HEK293 (cell line): ENCODE data around the gene TGM6.
A peak's percentile ranks its signal among the peaks of the same experiment; 100 is the strongest.

ENCODE experiments used
- CTCF ChIA-PET: fragments of 350-600 bp; formaldehyde crosslinking; extraction: SDS; loops from one replicate; lab custom pipeline; 2021; ENCODE audit warnings: antibody characterized with exemption; lab: Yijun Ruan, JAX
- POLR2A ChIA-PET: fragments of 300-600 bp; formaldehyde crosslinking; extraction: SDS; loops from one replicate; lab custom pipeline; 2020; ENCODE audit warnings: antibody characterized with exemption, inconsistent platforms; lab: Yijun Ruan, JAX
- H3K27ac ChIP-seq: fragments of 200-500 bp; sonication (Bioruptor generic); 2 replicates; pipeline ENCODE4 v1.5.1; 2014; ENCODE audit warnings: low read depth, low read length, control low read depth, inconsistent platforms; ENCODE audit errors: extremely low read depth
- H3K36me3 ChIP-seq, 2 experiments: fragments of 200-500 bp in 1 of 2; sonication (Bioruptor generic) in 1 of 2; 1 replicate in 1 of 2; 2 replicates in 1 of 2; pipeline ENCODE4 v1.5.1; 2014 to 2017; ENCODE audit warnings: inconsistent platforms in 2 of 2, low read length in 2 of 2; ENCODE audit not compliant: control insufficient read depth in 2 of 2, insufficient read depth in 1 of 2
- H3K4me1 ChIP-seq: fragments of 200-500 bp; sonication (Bioruptor generic); 2 replicates; pipeline ENCODE4 v1.5.1; 2014; ENCODE audit warnings: mild to moderate bottlenecking, low read length, inconsistent platforms; ENCODE audit not compliant: control insufficient read depth, insufficient read depth
- H3K4me3 ChIP-seq: 2 replicates; pipeline ENCODE4 v1.5.1; 2011; ENCODE audit warnings: low read depth, mild to moderate bottlenecking, control low read depth, low read length, moderate library complexity
- H3K9me3 ChIP-seq: fragments of 200-500 bp; sonication (Bioruptor generic); 2 replicates; pipeline ENCODE4 v1.5.1; 2014; ENCODE audit warnings: low read depth, low read length, inconsistent platforms; ENCODE audit not compliant: control insufficient read depth, insufficient read depth
- EGR2 ChIP-seq: fragments of 450-650 bp; formaldehyde crosslinking; IDR thresholded peaks from 2 replicates; pipeline ENCODE4 v1.5.1; 2016; ENCODE audit warnings: low read depth, missing biosample characterization, missing genetic modification characterization
- HOXC10 ChIP-seq: sonication (generic); formaldehyde crosslinking; IDR thresholded peaks from 2 replicates; pipeline ENCODE4 v1.8.1; 2023; ENCODE audit warnings: mild to moderate bottlenecking, missing genetic modification reagents
- ZBTB8A ChIP-seq: fragments of 450-650 bp; formaldehyde crosslinking; IDR thresholded peaks from 2 replicates; pipeline ENCODE4 v1.5.1; 2016; ENCODE audit warnings: missing biosample characterization, missing genetic modification characterization
- ZFHX2 ChIP-seq: fragments of 450-650 bp; formaldehyde crosslinking; conservative IDR thresholded peaks from 2 replicates; pipeline ENCODE4 v1.5.1; 2016; ENCODE audit warnings: missing biosample characterization, missing genetic modification characterization
- ZFP3 ChIP-seq: fragments of 450-650 bp; formaldehyde crosslinking; IDR thresholded peaks from 2 replicates; pipeline ENCODE4 v1.5.1; 2016; ENCODE audit warnings: low read depth, missing biosample characterization, missing genetic modification characterization
- ZFP37 ChIP-seq: fragments of 450-650 bp; formaldehyde crosslinking; IDR thresholded peaks from 2 replicates; pipeline ENCODE4 v1.5.1; 2016; ENCODE audit warnings: missing biosample characterization, missing genetic modification characterization
- ZNF121 ChIP-seq: fragments of 450-650 bp; formaldehyde crosslinking; IDR thresholded peaks from 2 replicates; pipeline ENCODE4 v1.5.1; 2016; ENCODE audit warnings: missing biosample characterization, missing genetic modification characterization
- ZNF311 ChIP-seq: fragments of 450-650 bp; formaldehyde crosslinking; IDR thresholded peaks from 2 replicates; pipeline ENCODE4 v1.5.1; 2017; ENCODE audit warnings: missing biosample characterization, missing genetic modification characterization, borderline replicate concordance
- ZNF394 ChIP-seq: fragments of 450-650 bp; formaldehyde crosslinking; IDR thresholded peaks from 2 replicates; pipeline ENCODE4 v1.5.1; 2016; ENCODE audit warnings: missing biosample characterization, missing genetic modification characterization, mild to moderate bottlenecking, moderate library complexity, borderline replicate concordance
- ZNF530 ChIP-seq: fragments of 450-650 bp; formaldehyde crosslinking; IDR thresholded peaks from 2 replicates; pipeline ENCODE4 v1.5.1; 2016; ENCODE audit warnings: low read depth, missing biosample characterization, missing genetic modification characterization
- ZNF585B ChIP-seq: fragments of 450-650 bp; formaldehyde crosslinking; IDR thresholded peaks from 2 replicates; pipeline ENCODE4 v1.5.1; 2016; ENCODE audit warnings: missing biosample characterization, missing genetic modification characterization
- ZNF623 ChIP-seq: fragments of 450-650 bp; formaldehyde crosslinking; IDR thresholded peaks from 2 replicates; pipeline ENCODE4 v1.5.1; 2016; ENCODE audit warnings: missing biosample characterization, missing genetic modification characterization
- ZNF629 ChIP-seq: fragments of 450-650 bp; formaldehyde crosslinking; IDR thresholded peaks from 2 replicates; pipeline ENCODE4 v1.5.1; 2017; ENCODE audit warnings: missing biosample characterization, missing genetic modification characterization
- TF ChIP-seq, protein P1 (sequence below): fragments of 450-650 bp; formaldehyde crosslinking; IDR thresholded peaks from 2 replicates; pipeline ENCODE4 v1.5.1; 2016; ENCODE audit warnings: missing biosample characterization, missing genetic modification characterization

TGM6 gene

GRCh38 chr20:2463616-2464365 is 83.1 kb downstream of the TGM6 start:
- ChIA-PET CTCF (interaction anchor here (1.4 to 2.0 kb wide), 2 partner anchors 11 to 211 kb away, joined by 5 to 12 read pairs; no protein-coding TSS in a partner anchor), POLR2A (interaction anchor here (1.2 kb wide), 2 partner anchors 12 to 222 kb away, joined by 3 read pairs; no protein-coding TSS in a partner anchor)
- TF ChIP-seq ZNF311 (tag by site-specific recombination) (no peak), ZNF629 (tag by site-specific recombination) (no peak), ZFP3 (tag by site-specific recombination) (no peak), ZNF530 (tag by site-specific recombination) (no peak), HOXC10 (CRISPR knock-in tag) (no peak), ZNF585B (no peak), ZBTB8A (no peak), ZFP37 (tag by site-specific recombination) (no peak), ZNF394 (tag by site-specific recombination) (no peak)
- Histone ChIP-seq H3K9me3 (no peaks in the 10 kb centered on the region), H3K4me1 (no peaks in the 10 kb centered on the region), H3K36me3 (peaks cover 79 to 91% of the 10 kb centered on the region in 2 experiments), H3K27ac (no peak overlapping the region), H3K4me3 (no peak overlapping the region)

DNA sequence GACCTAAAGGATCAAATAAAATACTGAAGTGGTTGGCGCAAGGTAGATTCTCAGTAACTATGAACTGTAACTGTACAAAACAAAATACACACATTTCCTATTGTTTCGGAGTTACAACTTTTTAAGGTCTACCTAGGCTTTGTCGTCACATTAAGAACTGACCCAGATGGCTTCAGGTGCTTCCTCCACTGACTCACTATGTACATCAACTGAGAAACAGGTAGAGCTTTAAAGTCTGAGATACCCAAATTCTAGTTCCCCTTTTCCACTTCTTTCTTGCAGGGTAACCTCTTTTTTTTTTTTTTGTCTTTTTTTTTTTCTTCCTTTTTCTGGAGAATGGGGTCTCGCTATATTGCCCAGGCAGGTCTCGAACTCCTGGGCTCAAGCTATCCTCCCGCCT is 84.4 kb downstream of the TGM6 start:
- Histone ChIP-seq H3K4me1 (no peaks in the 10 kb centered on the region; the same call in 1 of the 2 replicates), H3K4me3 (no peak overlapping the region), H3K9me3 (no peaks in the 10 kb centered on the region), H3K36me3 (peaks cover 86 to 98% of the 10 kb centered on the region in 2 experiments), H3K27ac (no peak overlapping the region)
- ChIA-PET CTCF (interaction anchor here (1.2 kb wide), 1 partner anchor 57 kb away, joined by 4 read pairs; no protein-coding TSS in a partner anchor), POLR2A (interaction anchor here (0.6 to 0.7 kb wide), 3 partner anchors 9 to 194 kb away, joined by 3 to 6 read pairs (median 3); no protein-coding TSS in a partner anchor)
- TF ChIP-seq, protein P1, sequence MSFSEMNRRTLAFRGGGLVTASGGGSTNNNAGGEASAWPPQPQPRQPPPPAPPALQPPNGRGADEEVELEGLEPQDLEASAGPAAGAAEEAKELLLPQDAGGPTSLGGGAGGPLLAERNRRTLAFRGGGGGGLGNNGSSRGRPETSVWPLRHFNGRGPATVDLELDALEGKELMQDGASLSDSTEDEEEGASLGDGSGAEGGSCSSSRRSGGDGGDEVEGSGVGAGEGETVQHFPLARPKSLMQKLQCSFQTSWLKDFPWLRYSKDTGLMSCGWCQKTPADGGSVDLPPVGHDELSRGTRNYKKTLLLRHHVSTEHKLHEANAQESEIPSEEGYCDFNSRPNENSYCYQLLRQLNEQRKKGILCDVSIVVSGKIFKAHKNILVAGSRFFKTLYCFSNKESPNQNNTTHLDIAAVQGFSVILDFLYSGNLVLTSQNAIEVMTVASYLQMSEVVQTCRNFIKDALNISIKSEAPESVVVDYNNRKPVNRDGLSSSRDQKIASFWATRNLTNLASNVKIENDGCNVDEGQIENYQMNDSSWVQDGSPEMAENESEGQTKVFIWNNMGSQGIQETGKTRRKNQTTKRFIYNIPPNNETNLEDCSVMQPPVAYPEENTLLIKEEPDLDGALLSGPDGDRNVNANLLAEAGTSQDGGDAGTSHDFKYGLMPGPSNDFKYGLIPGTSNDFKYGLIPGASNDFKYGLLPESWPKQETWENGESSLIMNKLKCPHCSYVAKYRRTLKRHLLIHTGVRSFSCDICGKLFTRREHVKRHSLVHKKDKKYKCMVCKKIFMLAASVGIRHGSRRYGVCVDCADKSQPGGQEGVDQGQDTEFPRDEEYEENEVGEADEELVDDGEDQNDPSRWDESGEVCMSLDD (tag by site-specific recombination): no peak
- TF ChIP-seq ZNF121 (tag by site-specific recombination): peak; percentile 41; the same call in 1 of the 2 replicates
- no peak for TF ChIP-seq ZFP37 (tag by site-specific recombination)

DNA sequence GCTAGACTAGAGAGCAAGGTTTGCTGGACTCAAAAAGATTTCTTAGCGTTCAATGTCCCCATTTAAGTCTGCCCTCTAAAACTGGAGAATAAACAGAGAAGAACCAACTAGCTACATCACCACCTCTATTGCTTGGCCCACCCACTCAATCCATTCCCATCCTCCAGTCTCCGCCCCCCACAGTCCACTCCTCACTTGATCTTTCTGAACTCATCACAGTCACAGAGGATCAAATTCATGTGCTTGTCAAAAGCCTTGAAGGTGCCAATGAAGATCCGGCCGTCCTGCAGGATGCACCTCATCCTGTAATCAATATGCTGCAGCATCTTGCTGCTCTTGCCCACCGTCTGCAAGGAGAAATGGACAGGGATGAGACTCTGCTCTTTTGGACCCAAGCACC is 86.7 kb downstream of the TGM6 start:
- Histone ChIP-seq H3K4me3 (no peak overlapping the region), H3K4me1 (no peaks in the 10 kb centered on the region; the same call in 1 of the 2 replicates), H3K36me3 (peaks cover 63 to 80% of the 10 kb centered on the region in 2 experiments), H3K9me3 (no peaks in the 10 kb centered on the region), H3K27ac (no peak overlapping the region)
- ChIA-PET POLR2A (interaction anchor here (0.6 to 1.3 kb wide), 3 partner anchors 138 to 204 kb away, joined by 3 to 5 read pairs (median 3); partner anchors contain the start of gene NOP56), CTCF (interaction anchor here (0.7 to 2.9 kb wide), 5 partner anchors 9 to 260 kb away, joined by 3 to 14 read pairs (median 5); no protein-coding TSS in a partner anchor)
- TF ChIP-seq EGR2 (tag by site-specific recombination) (peak; percentile 72), ZNF623 (tag by site-specific recombination) (no peak), ZFHX2 (tag by site-specific recombination) (peak; percentile 73)
